Esophagus (tissue), 2 donors: ENCODE data around the gene PRRG2. TPM values are rescaled to one million over a fixed set of nuclear protein-coding genes. Genes with fewer than 3 reads are reported as not detected.

Source experiments
- H3K27ac ChIP-seq, 2 donors: one replicate each; pipeline ENCODE4 v1.5.1; 2013; ENCODE audit warnings: low read depth in 2 of 2, mild to moderate bottlenecking in 2 of 2, inconsistent platforms in 1 of 2, low read length in 1 of 2, moderate library complexity in 1 of 2
- H3K27me3 ChIP-seq, 2 donors: one replicate each; pipeline ENCODE4 v1.6.1; 2013; ENCODE audit warnings: low read length in 2 of 2, control low read depth in 1 of 2, mild to moderate bottlenecking in 1 of 2; ENCODE audit not compliant: insufficient read depth in 2 of 2, control insufficient read depth in 1 of 2
- H3K36me3 ChIP-seq, 2 donors: one replicate each; pipeline ENCODE4 v1.6.1; 2013; ENCODE audit warnings: low read length in 1 of 2; ENCODE audit not compliant: control insufficient read depth in 2 of 2, insufficient read depth in 2 of 2
- H3K4me1 ChIP-seq, 2 donors: one replicate each; pipeline ENCODE4 v1.6.1; 2013; ENCODE audit warnings: low read length in 1 of 2; ENCODE audit not compliant: control insufficient read depth in 2 of 2, insufficient read depth in 2 of 2
- H3K4me3 ChIP-seq, 2 donors: one replicate each; pipeline ENCODE4 v1.5.1; 2013; ENCODE audit warnings: low read length in 2 of 2, mild to moderate bottlenecking in 2 of 2, low read depth in 1 of 2, moderate library complexity in 1 of 2
- H3K9me3 ChIP-seq, 2 donors: one replicate each; pipeline ENCODE4 v1.6.1; 2013; ENCODE audit warnings: mild to moderate bottlenecking in 2 of 2, low read depth in 1 of 2, low read length in 1 of 2, moderate library complexity in 1 of 2; ENCODE audit not compliant: control insufficient read depth in 2 of 2, insufficient read depth in 1 of 2
- WGBS, 2 donors: extraction: QIAGEN DNeasy Blood & Tissue Kit; methylation state at CpG; one replicate each; pipeline ENCODE4 v1.1.7; 2013; 5-methylcytosine and 5-hydroxymethylcytosine counted together
- polyA plus RNA-seq, 2 donors: library from polyadenylated mRNA; stranded (reverse); fragments of 200-250 nt; gene quantifications; one replicate each; pipeline ENCODE4 v1.2.3, GENCODE V29; 2013
- donor health status: healthy with polysubstance abuse.
- donor health status: Bipolar disorder and iron deficiency.

Gene PRRG2
- polyA plus RNA-seq, 2 donors = 10.1 to 12.7 TPM

GRCh38 chr19:49592486-49593232 is 11.5 kb downstream of the PRRG2 start:
- WGBS, 2 donors = 4% methylated on average over 28 of the region's 28 CpGs
- peaks cover 3% of the 10 kb centered on the region in 2 donors for H3K4me1 ChIP-seq
- peak overlapping the region; percentile 92 to 96 for H3K27ac ChIP-seq
- H3K4me3 ChIP-seq = peak overlapping the region; percentile 68 to 77
- peaks cover 0 to 26% of the 10 kb centered on the region in 2 donors for H3K36me3 ChIP-seq
- H3K9me3 ChIP-seq = no peaks in the 10 kb centered on the region
- H3K27me3 ChIP-seq = no peaks in the 10 kb centered on the region

DNA sequence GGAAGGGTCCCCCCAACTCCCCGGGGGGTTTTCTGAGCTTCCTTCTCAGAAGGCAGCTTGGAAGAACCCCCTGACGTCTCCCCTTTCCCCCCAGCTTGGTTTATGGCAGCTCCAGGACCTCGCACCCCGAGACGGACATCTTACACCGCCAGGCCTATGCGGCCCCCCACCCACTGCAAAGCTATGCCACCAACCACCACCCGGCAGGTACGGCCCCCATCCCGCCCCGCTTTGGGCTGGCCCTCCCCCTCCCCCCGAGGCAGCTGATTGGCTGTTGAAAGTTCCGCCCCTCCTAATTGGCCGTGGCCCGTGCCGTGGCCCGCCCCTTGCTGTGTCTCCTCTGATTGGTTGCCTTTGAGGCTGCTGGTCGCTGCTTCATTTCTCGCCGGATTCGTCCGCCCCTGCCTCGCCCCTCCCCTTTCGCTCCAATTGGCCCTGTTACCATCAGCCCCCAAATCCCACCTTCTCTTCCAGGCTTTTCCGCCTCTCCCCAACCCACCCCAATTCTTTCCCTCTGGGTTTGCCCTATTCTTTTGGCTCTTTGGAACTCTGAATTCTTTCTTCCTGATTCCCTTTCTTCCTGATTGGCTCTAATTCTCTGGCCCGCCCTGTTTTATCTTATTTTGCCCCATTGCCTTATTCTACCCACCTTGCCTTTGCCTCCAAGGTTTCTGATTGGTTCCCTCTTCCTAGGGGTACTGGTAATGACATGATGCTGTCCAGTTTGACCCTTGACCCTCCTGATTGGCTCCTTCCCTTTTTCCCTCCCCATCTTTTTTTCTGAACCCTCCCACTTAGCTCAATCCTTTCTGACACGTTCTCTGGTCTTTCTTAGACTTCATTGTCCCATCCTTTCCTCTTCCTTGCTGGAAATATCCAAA is 12.4 kb downstream of the PRRG2 start:
- Histone ChIP-seq H3K9me3 (no peaks in the 10 kb centered on the region), H3K27me3 (no peaks in the 10 kb centered on the region), H3K27ac (peak overlapping the region; percentile 92 to 96), H3K4me3 (peak overlapping the region; percentile 36 to 77), H3K36me3 (peaks cover 0 to 26% of the 10 kb centered on the region in 2 donors), H3K4me1 (peaks cover 3% of the 10 kb centered on the region in 2 donors)
- 6 to 8% methylated on average over 19 to 27 of the region's 27 CpGs for WGBS, 2 donors

DNA sequence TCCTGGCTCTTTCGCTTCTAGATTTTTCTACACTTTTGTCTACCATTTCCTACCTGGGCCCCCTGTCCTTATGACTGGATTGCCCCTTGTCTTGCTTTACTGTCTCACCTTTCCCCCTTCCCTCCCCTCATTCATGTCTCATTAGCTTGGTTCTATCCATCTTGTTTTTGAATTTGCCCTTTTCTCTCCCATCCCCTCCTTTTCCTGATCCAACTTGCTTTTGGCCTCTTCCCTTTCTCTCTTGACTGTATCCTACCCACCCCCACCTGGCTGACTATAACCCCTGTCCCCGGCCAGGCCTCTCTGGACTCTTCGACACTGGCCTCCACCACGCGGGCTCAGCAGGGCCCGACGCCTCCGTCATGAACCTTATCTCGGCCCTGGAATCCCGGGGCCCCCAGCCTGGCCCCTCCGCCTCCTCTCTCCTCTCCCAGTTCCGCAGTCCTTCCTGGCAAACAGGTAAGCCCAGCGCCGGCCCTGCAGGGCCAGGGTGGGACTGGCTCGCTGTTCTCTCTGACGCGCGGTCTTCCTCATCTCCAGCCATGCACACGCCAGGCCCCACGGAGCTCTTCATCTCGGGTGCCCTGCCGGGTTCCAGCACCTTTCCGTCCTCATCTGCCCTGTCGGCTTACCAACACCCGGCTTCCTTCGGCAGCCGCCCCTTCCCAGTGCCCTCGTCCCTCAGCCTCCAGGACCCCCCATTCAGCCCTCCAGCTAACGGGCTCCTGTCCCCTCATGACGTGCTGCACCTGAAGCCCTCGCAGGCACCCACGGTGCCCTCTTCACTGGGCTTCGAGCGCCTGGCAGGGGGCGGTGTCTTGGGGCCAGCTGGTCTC is 13.3 kb downstream of the PRRG2 start:
- peaks cover 3% of the 10 kb centered on the region in 2 donors for H3K4me1 ChIP-seq
- 90 to 91% methylated on average over 33 to 35 of the region's 35 CpGs for WGBS, 2 donors
- H3K4me3 ChIP-seq = no peak overlapping the region
- peaks cover 0 to 29% of the 10 kb centered on the region in 2 donors for H3K36me3 ChIP-seq
- H3K27ac ChIP-seq = peak overlapping the region; percentile 63 to 82
- no peaks in the 10 kb centered on the region for H3K9me3 ChIP-seq
- H3K27me3 ChIP-seq = no peaks in the 10 kb centered on the region

DNA sequence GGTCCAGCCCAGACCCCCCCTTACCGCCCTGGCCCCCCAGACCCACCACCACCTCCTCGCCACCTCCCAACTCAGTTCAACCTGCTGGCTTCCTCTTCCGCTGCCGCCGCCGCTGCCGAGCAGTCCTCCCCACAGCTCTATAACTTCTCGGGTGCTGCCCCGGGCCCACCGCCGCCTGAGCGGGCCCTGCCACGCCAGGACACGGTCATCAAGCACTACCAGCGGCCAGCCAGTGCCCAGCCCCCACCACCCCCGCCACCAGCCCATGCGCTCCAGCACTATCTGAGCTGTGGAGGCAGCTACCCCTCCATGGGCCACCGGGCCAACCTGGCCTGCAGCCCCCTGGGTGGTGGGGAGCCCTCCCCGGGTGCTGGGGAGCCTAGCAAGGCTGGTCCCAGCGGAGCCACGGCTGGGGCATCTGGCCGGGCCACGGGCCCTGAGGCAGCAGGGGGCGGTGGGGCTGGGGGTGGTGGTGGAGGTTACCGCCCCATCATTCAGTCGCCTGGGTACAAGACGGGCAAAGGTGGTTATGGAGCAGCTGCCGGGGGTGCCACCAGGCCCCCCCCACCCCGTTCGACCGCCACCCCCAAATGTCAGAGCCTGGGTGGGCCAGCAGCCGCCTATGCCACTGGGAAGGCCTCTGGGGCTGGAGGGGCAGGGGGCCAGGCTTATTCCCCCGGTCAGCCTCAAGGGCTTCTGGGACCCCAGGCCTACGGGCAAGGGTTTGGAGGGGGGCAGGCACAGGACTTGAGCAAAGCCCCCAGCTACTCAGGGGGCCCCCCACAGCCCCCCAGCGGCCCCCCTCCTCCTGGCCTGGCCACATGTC is 14.1 kb downstream of the PRRG2 start:
- Histone ChIP-seq H3K36me3 (peaks cover 3 to 37% of the 10 kb centered on the region in 2 donors), H3K4me1 (peaks cover 3% of the 10 kb centered on the region in 2 donors), H3K9me3 (no peaks in the 10 kb centered on the region), H3K27ac (no peak overlapping the region), H3K4me3 (no peak overlapping the region), H3K27me3 (no peaks in the 10 kb centered on the region)
- WGBS, 2 donors = 88 to 90% methylated on average over 26 to 35 of the region's 35 CpGs

GRCh38 chr19:49595819-49596404 is 14.8 kb downstream of the PRRG2 start:
- H3K9me3 ChIP-seq = no peaks in the 10 kb centered on the region
- no peaks in the 10 kb centered on the region for H3K27me3 ChIP-seq
- WGBS, 2 donors = 91 to 95% methylated on average over 30 to 32 of the region's 32 CpGs
- H3K36me3 ChIP-seq = peaks cover 3 to 37% of the 10 kb centered on the region in 2 donors
- no peak overlapping the region for H3K27ac ChIP-seq
- H3K4me1 ChIP-seq = peaks cover 3% of the 10 kb centered on the region in 2 donors
- H3K4me3 ChIP-seq = no peak overlapping the region

DNA sequence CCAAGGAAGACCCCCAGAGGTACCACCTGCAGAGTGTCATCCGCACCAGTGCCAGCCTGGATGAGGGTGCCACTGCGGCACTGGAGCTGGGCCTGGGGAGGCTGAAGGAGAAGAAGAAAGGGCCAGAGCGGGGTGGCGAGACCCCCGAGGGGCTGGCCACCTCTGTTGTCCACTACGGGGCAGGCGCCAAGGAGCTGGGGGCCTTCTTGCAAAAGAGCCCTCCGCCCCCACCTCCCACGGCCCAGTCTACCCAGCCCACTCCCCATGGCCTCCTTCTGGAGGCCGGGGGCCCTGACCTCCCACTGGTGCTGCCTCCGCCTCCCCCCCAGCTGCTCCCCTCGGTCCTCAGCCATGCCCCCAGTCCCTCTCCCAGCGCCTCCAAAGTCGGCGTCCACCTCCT is 15.3 kb downstream of the PRRG2 start:
- Histone ChIP-seq H3K4me3 (no peak overlapping the region), H3K9me3 (no peaks in the 10 kb centered on the region), H3K27me3 (no peaks in the 10 kb centered on the region), H3K36me3 (peaks cover 3 to 38% of the 10 kb centered on the region in 2 donors), H3K27ac (no peak overlapping the region), H3K4me1 (peaks cover 3% of the 10 kb centered on the region in 2 donors)
- 94 to 100% methylated on average over 5 to 15 of the region's 15 CpGs for WGBS, 2 donors

- peaks cover 3 to 45% of the 10 kb centered on the region in 2 donors for H3K36me3 ChIP-seq
- H3K27ac ChIP-seq = no peak overlapping the region
- no peak overlapping the region for H3K4me3 ChIP-seq
- H3K4me1 ChIP-seq = peaks cover 3% of the 10 kb centered on the region in 2 donors
- no peaks in the 10 kb centered on the region for H3K9me3 ChIP-seq
- H3K27me3 ChIP-seq = no peaks in the 10 kb centered on the region
- 95% methylated on average over 57 to 65 of the region's 65 CpGs for WGBS, 2 donors
Observed at GRCh38 chr19:49596954-49597702, 16.0 kb downstream of the PRRG2 start.

DNA sequence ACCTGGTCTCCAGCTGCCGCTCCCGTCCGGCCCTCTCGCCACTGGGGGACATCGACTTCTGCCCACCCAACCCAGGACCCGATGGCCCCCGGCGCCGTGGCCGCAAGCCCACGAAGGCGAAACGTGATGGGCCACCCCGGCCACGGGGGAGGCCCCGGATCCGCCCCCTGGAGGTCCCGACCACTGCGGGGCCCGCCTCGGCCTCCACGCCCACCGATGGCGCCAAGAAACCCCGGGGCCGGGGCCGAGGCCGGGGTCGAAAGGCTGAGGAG is 16.5 kb downstream of the PRRG2 start:
- no peaks in the 10 kb centered on the region for H3K27me3 ChIP-seq
- no peaks in the 10 kb centered on the region for H3K9me3 ChIP-seq
- peaks cover 3% of the 10 kb centered on the region in 2 donors for H3K4me1 ChIP-seq
- H3K36me3 ChIP-seq = peaks cover 3 to 49% of the 10 kb centered on the region in 2 donors
- H3K4me3 ChIP-seq = no peak overlapping the region
- 94 to 95% methylated on average over 28 to 29 of the region's 29 CpGs for whole genome bisulfite sequencing, 2 donors
- H3K27ac ChIP-seq = no peak overlapping the region
